ENCODE measurements around the gene PAX8. TPM values are rescaled to one million over a fixed set of nuclear protein-coding genes. Genes with fewer than 3 reads are reported as not detected.

PAX8 gene
- total RNA-seq, 1 experiment from 2014 or later = 0.15 TPM

DNA sequence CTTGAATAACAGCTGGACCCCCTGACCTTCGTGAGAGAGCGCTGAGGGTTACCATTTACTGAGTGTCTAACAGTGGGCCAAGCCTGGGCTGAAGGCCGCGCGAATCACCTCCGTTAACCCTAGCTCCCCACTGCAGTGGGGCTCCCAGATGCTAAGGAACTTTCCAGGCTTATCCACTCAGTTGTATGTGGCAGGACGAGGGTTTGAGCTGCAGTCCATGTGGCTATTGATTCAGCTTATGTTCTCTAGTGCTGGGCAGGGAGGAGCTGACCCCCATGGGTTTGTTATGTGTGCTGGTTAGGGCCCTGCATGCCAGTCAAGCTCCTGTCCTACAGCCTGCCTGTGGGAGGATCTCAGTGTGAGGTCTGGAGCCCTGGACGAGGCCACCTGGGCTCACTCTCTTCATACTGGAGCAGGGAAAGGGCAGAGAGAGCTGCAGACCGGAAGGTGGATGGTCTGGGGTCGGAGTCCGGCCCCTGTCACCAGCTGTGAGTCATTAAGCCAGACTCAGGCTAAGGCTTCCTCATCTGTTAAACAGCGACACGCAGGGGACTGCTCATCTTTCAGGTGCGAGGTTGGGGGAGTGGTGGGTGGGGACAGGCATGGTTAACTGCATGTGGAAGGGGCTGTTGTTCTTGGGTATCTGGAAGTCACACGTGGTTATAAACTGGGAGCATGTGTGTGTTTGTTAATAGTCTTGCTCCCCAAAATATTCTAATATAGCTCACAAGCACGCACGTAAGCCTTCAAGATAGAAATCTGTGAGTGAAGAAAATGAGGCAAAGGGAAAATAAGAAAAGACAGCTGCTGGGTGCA, 98.4 kb downstream of the PAX8 start:
- no TSS peak for BruUV-seq (replicated peaks)
- no peak overlapping the region for H3K4me3 ChIP-seq (ENCODE audit: low read depth in 2 of 2, low read length in 2 of 2)
- H3K27ac ChIP-seq (ENCODE audit: low read length) = no peak overlapping the region
- H3K4me1 ChIP-seq (ENCODE audit: control insufficient read depth, insufficient read depth, low read length) = no peaks in the 10 kb centered on the region
- in situ Hi-C loops (cut with HindIII; ENCODE audit: low pct_unique_long_range_greater_than_20kb, low sequenced_read_pairs) = no loop called here
- TF ChIP-seq SIN3A (IDR thresholded peaks at IDR 0.05; ENCODE audit: borderline replicate concordance, insufficient read depth, low read depth, low read length) = no peak
- TF ChIP-seq, protein P1, sequence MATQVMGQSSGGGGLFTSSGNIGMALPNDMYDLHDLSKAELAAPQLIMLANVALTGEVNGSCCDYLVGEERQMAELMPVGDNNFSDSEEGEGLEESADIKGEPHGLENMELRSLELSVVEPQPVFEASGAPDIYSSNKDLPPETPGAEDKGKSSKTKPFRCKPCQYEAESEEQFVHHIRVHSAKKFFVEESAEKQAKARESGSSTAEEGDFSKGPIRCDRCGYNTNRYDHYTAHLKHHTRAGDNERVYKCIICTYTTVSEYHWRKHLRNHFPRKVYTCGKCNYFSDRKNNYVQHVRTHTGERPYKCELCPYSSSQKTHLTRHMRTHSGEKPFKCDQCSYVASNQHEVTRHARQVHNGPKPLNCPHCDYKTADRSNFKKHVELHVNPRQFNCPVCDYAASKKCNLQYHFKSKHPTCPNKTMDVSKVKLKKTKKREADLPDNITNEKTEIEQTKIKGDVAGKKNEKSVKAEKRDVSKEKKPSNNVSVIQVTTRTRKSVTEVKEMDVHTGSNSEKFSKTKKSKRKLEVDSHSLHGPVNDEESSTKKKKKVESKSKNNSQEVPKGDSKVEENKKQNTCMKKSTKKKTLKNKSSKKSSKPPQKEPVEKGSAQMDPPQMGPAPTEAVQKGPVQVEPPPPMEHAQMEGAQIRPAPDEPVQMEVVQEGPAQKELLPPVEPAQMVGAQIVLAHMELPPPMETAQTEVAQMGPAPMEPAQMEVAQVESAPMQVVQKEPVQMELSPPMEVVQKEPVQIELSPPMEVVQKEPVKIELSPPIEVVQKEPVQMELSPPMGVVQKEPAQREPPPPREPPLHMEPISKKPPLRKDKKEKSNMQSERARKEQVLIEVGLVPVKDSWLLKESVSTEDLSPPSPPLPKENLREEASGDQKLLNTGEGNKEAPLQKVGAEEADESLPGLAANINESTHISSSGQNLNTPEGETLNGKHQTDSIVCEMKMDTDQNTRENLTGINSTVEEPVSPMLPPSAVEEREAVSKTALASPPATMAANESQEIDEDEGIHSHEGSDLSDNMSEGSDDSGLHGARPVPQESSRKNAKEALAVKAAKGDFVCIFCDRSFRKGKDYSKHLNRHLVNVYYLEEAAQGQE (IDR thresholded peaks at IDR 0.05; ENCODE audit: insufficient read depth in 1 of 2, low read depth in 2 of 2, low read length in 1 of 2) = no peak
- TF ChIP-seq, protein P2, sequence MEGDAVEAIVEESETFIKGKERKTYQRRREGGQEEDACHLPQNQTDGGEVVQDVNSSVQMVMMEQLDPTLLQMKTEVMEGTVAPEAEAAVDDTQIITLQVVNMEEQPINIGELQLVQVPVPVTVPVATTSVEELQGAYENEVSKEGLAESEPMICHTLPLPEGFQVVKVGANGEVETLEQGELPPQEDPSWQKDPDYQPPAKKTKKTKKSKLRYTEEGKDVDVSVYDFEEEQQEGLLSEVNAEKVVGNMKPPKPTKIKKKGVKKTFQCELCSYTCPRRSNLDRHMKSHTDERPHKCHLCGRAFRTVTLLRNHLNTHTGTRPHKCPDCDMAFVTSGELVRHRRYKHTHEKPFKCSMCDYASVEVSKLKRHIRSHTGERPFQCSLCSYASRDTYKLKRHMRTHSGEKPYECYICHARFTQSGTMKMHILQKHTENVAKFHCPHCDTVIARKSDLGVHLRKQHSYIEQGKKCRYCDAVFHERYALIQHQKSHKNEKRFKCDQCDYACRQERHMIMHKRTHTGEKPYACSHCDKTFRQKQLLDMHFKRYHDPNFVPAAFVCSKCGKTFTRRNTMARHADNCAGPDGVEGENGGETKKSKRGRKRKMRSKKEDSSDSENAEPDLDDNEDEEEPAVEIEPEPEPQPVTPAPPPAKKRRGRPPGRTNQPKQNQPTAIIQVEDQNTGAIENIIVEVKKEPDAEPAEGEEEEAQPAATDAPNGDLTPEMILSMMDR (IDR thresholded peaks at IDR 0.05) = no peak
- TF ChIP-seq POLR2AphosphoS5 (IDR thresholded peaks at IDR 0.05; ENCODE audit: low read depth, low read length) = no peak
- TF ChIP-seq TCF7L2 (IDR thresholded peaks at IDR 0.05; ENCODE audit: low read depth, low read length) = no peak
- DNase-seq (ENCODE audit: low read depth, low spot score) (no peak), ATAC-seq (no peak)
- no peaks in the 10 kb centered on the region for H3K9me3 ChIP-seq (ENCODE audit: control insufficient read depth, insufficient read depth, low read depth, low read length)
- intact Hi-C loops (cut with micrococcal nuclease; ENCODE audit: unreplicated experiment) = no loop called here
- H3K36me3 ChIP-seq (ENCODE audit: control insufficient read depth, insufficient read depth, low read length) = no peaks in the 10 kb centered on the region
- ChIA-PET CTCF (interaction anchor here (0.7 kb wide), 1 partner anchor 19 kb away, joined by 9 read pairs; no protein-coding TSS in a partner anchor), POLR2A (no interaction called here)
- no peaks in the 10 kb centered on the region for H3K27me3 ChIP-seq (ENCODE audit: control insufficient read depth, insufficient read depth, low read length)

DNA sequence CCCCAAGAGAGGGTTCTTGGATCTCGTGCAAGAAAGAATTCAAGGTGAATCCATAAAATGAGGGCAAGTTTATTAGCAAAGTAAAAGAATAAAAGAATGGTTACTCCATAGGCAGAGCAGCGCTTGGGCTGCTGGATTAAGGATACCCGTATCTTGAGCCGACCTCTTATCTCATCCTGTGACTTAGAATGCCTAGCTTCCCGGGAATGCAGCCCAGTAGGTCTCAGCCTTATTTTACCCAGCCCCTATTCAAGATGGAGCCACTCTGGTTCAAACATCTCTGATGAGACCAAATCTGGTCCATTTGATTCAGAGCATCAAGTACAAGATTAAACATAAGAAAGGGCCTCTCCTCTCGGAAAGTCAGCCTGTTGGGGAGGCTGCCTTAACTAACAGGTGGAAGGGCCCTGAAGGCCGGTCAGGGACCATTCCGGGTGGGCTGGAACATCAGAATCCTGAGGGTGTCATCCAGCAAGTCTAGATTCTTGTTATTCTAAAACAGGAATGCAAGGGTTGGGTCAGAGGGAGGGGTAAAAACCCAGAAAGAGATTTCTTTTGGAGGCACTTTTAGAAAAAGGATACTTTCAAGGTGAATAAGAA, 99.2 kb downstream of the PAX8 start:
- POLR2A ChIA-PET = no interaction called here
- Histone ChIP-seq H3K36me3 (ENCODE audit: control insufficient read depth, insufficient read depth, low read length) (no peaks in the 10 kb centered on the region), H3K27ac (ENCODE audit: low read length) (no peak overlapping the region), H3K9me3 (ENCODE audit: control insufficient read depth, insufficient read depth, low read depth, low read length) (no peaks in the 10 kb centered on the region), H3K4me1 (ENCODE audit: control insufficient read depth, insufficient read depth, low read length) (no peaks in the 10 kb centered on the region), H3K27me3 (ENCODE audit: control insufficient read depth, insufficient read depth, low read length) (no peaks in the 10 kb centered on the region), H3K4me3 (ENCODE audit: low read depth in 2 of 2, low read length in 2 of 2) (no peak overlapping the region)
- no peak for DNase-seq (ENCODE audit: low read depth, low spot score)
- in situ Hi-C loops (cut with HindIII; ENCODE audit: low pct_unique_long_range_greater_than_20kb, low sequenced_read_pairs) = no loop called here
- BruUV-seq (replicated peaks) = no TSS peak
- no peak for ATAC-seq
- TF ChIP-seq SIN3A (IDR thresholded peaks at IDR 0.05; ENCODE audit: borderline replicate concordance, insufficient read depth, low read depth, low read length) = no peak
- no peak for TF ChIP-seq TCF7L2 (IDR thresholded peaks at IDR 0.05; ENCODE audit: low read depth, low read length)
- TF ChIP-seq, protein P1 (IDR thresholded peaks at IDR 0.05; ENCODE audit: insufficient read depth in 1 of 2, low read depth in 2 of 2, low read length in 1 of 2) = no peak
- TF ChIP-seq POLR2AphosphoS5 (IDR thresholded peaks at IDR 0.05; ENCODE audit: low read depth, low read length) = no peak
- TF ChIP-seq, protein P2 (IDR thresholded peaks at IDR 0.05) = no peak
- intact Hi-C loops (cut with micrococcal nuclease; ENCODE audit: unreplicated experiment) = no loop called here
- CTCF ChIA-PET = no interaction called here

Data from Panc1 (cell line).